ENCODE data around the gene PAAF1.
A peak's percentile ranks its signal among the peaks of the same experiment; 100 is the strongest.

Gene PAAF1, protein sequence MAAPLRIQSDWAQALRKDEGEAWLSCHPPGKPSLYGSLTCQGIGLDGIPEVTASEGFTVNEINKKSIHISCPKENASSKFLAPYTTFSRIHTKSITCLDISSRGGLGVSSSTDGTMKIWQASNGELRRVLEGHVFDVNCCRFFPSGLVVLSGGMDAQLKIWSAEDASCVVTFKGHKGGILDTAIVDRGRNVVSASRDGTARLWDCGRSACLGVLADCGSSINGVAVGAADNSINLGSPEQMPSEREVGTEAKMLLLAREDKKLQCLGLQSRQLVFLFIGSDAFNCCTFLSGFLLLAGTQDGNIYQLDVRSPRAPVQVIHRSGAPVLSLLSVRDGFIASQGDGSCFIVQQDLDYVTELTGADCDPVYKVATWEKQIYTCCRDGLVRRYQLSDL

DNA sequence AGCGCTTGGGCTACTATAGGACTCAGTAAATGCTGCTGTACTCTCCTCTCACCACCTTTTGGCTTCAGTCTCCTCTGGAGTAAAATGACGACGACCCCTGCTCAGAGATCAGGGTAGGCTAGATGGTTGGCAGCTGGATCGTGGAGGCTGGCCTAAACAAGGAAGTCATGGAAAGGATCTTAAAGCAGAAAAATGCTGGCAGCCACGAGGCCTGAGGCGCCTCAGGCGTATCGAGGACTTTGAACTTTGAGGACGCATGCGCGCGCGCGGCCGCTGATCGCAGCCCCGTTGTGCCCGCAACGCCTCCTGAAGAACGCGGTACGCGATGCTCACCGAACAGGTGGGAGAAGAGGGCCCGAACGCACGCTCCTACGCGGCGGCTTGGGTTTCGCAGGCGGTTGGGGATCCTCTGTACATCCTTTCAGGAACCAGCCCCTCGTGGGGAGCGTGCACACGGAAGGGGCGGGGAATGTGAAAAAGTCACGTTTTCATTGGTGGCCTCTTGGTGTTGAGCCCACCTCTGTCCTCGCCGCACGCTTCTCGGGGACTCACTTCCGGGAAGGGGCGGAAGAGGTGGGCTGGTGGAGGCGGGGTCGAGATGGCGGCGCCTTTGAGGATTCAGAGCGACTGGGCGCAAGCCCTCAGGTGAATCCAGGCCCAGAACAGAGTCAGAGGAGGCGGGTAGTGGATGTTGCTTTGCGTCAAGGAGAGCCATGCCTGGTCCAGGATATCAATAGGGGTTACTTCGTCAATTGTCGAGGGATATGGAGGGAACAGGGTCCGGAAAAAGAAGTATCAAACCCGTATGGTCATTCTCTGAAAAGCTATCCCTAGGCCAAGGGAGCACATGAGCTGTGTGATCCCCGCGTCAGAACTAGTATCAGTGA is at the start of gene PAAF1, which contains the start of gene COA4:
TSS of gene PAAF1 (plus strand) at position 576 of the 887 bp plus-strand sequence. CDS start at position 599, 23 bp downstream.
TSS of gene COA4 (minus strand) at position 423 of the 887 bp plus-strand sequence. CDS start 3,468 bp downstream, outside the sequence.
- DNase-seq (ENCODE audit: low read depth in 1 of 2, low spot score in 1 of 2): peak; percentile 78 to 90

DNA sequence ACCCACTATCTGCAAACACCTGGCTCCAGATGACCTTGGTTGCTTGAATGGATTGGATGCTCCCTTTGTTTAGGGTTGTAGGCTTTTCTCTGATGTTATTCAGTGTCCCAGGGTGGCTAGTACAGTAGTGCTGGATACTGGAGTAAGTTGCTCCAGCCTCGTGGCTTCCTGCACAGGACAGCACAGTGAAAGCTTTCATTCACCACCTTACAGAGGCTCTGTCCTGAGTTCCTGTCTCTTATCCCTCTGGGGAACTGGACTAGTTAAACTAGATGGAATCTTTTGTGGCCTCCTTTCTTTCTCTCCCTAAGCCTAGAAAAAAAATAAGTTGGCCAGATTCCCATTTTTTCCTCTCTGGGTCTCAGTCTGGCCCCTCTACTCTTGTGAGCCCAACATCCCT is 46.5 kb upstream of the PAAF1 start:
- no peak for DNase-seq (ENCODE audit: low read depth in 1 of 2, low spot score in 1 of 2)

DNA sequence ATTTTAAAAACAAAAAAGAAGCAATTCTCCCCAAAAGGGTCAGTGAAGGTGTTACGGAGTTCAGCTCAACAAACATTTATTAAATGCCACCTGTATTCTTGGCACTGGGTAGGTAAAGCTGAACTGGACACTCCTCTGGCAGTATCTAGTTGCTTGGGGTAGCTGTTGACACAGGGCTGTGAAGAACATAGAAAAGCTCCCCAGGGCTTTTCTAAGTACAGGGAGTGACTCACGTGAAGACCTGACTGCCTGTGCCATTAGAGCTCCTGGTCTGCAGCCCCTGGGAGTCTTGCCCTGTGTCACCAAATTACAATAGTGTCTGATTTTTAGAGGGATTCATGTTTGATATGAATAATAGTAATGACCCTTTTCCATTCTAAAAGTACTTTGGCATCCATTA is 43.7 kb upstream of the PAAF1 start:
- DNase-seq (ENCODE audit: low read depth in 1 of 2, low spot score in 1 of 2): no peak

DNA sequence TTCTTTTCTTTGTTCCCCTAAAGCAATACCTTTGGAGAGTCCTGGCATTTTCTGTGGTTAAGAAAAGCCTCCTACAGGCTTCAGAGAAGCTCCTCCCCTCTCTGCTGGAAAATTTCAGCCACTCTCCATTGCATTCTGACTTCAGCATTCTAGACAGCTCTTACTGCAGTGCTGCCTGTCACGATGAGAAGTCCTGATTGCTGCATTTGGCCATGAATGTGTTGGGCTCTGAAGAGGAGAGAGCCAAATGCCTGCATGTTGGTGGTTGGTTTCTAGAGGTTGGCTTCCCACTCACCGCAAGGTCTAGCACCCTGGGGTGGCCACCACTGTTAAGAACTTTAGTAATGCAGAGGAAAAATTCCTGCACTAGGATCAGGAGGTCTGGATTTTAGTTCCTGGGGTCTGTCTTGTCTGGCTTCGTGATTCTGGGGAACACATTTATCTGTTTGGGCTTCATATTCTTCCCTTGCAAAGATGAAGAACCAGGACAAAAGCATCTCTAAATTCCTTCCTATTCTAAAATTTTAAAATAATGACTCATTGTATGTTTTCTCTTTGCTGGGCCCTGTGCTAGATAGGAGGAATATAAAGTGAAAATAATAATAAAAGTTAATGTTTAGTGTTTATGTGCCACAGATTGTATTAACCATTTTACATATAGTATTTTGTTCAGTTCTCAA is 38.2 kb upstream of the PAAF1 start:
- no peak for DNase-seq (ENCODE audit: low read depth in 1 of 2, low spot score in 1 of 2)

DNA sequence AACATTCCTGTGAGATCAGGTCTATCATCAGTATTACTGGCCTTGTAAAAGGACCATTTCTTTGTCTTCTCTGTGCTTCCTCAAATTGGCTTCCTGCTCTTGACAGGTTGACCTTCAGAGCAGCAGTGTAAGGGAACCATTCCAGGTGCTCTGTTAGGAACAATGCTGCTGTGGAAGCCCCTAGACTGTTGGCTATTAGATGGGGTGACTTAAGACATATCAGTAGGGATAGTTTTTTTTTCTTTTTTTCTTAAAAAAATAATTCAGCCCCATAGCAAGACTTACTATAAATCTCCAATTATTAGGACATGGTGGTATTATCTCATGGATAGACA is 37.7 kb upstream of the PAAF1 start:
- no peak for DNase-seq (ENCODE audit: low read depth in 1 of 2, low spot score in 1 of 2)

DNA sequence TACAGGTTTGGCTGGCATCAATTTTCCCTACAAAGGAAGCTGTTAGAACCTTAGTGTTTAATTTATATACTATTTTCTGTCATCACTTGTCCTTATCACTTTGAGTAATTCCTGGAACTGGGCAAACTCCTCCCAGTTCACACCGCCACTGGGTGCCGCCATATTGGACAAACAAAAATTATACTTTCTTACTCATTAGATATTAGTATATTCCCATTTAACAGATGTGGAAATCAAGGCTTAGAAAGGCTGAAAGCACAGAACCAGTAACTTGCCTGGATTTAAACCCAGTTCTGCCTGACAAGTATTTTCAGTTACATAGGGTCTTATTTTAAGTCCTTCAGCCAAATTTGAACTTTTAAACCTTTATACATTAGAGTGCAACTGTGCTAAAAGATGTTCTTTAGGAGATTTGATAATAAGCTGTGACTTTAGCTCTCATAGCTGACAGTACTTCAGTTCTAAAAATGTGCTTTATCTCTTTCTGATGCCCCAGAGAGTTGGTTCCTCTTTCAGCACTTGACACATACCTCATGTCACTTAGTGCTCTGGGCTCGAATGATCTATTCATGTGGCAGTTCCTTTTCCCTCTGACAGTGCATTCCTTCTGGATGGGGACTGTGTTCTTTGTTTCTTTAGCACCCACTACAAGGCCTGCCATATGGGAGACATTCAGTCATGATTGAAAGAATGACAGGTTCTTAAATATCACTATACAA is 25.6 kb upstream of the PAAF1 start:
- DNase-seq (ENCODE audit: low read depth in 1 of 2, low spot score in 1 of 2): no peak

DNA sequence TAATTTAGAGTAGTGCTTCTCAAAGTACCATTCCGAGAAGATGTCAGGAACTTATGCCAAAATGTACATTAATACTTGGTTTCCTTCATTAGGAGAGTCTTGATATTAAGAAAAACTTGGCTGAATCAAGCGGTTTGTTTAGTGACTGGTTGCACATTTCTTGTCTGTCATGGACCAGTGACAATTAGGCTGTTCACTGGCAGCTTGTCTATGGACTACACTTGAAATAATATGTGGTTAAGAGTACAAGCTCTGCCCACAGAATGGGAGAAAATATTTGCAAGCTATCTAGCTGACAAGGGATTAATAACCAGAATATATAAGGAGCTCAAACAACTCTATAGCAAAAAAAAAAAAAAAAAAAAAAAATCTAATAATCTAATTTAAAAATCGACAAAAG is 24.8 kb upstream of the PAAF1 start:
- no peak for DNase-seq (ENCODE audit: low read depth in 1 of 2, low spot score in 1 of 2)

DNA sequence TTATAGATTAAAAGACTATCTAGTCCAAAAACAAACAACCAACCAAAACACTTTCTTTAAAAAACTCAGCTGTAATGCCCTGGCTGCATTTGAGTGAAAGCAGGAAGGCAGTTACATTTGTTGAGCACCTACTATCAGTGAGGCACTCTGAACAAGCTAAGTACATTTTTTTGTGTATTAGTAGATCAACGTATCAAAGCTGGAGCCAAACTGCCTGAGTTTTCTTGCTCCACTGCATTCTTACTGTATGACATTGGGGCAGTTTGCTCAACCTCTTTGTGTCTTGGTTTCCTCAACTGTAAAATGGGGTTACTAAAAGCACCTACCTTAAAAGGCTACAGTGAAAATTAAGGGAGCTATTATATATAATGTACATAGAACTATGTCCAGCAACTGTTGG is 22.1 kb upstream of the PAAF1 start:
- DNase-seq (ENCODE audit: low read depth in 1 of 2, low spot score in 1 of 2): no peak

DNA sequence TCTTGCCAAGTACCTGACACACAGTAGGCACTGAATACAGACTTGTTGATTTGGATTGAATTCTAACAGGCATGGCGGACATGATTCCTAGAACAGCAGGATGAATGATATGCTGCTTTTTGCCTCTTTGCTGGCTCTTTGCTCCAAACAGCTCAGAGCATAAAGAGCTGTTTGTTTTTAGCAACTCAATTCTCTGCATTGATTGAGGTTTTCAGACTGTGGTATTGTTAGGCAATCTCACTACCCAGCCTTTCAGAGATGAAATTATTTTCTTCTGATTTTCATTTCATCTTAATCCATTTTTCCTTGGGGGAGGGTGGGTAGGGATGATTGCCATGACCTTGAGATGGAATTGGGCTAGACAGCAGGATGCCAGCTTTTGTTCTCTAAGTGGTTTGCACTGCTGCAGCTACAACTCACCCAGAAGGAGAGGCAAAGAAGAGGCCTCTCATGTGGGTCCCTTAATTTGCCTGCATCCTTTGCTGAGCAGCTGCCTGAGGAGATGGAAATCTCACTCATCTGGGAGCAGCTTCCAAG is 20.7 kb upstream of the PAAF1 start:
- DNase-seq (ENCODE audit: low read depth in 1 of 2, low spot score in 1 of 2): no peak

DNA sequence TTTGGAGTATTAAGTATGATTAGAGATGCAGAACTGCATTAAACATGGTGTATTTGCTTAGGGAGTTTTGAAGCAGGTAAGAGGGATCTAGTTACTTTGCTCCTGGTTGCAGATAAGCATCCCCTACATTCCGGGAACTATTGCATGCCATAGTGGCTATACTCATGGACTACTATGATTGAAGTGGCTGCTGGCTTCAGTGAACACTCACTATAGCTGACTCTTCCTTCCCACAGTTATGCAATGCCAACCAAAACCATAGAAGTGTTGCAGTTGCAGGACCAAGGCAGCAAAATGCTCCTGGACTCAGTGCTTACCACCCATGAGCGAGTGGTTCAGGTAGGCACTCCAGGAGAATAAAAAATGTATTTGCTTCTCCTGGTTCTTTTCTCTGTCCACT is 17.1 kb upstream of the PAAF1 start:
- no peak for DNase-seq (ENCODE audit: low read depth in 1 of 2, low spot score in 1 of 2)

DNA sequence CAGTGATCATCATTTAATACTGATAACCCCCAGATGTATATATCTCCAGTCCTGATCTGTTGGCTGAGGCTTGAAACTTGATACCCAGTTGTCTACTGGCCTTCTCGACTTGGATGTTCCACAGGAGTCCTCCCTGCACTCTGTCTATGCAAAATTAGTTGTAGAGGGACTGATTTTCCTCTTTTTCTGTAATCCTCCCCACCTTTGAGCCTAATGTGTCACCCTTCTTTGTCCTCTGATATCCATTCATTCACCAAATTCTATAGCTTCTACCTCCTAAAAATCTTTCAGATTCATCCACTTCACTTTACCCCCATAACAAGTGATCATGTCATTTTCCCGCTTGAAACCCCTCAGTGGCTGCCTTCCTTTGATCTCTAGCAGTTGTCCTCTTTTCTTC is 16.6 kb upstream of the PAAF1 start:
- no peak for DNase-seq (ENCODE audit: low read depth in 1 of 2, low spot score in 1 of 2)

DNA sequence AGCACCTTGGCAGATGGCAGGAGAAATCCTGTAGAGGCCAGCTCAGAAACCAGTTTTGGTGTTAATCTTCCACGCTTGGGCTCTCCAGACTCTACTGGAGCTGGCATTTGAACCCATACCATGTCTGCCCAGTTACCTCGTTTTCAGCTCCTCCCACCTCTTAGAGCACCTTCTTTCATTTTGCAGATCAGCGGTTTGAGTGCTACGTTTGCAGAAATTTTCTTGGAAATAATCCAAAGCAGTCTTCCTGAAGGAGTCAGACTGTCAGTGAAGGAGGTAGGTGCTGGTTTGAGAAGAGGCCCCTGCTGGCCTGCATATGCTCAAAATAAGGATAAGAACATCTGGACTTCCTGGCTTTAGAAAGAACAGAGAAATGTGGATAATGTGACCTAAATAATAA is 13.8 kb upstream of the PAAF1 start:
- DNase-seq (ENCODE audit: low read depth in 1 of 2, low spot score in 1 of 2): no peak

DNA sequence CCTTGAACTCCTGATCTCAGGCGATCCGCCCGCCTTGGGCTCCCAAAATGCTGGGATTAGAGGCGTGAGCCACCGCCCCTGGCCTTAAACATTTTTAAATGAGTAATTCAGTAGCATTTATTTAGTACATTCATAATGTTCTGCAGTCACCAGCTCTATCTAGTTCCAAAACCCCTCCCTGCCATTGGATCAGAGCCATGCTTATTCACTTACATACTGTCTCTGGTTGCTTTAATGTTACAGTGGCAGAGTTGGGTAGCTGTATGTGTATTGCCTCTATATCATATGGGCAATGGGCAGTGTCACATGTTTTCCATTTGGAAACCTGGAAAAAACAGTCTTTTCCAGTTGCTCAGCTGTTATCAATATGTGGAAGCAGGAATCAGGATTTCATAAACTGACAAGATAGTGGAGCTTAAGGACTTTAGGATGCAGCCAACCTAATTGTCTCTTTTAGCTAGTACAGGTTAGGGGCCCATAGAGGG is 10.7 kb upstream of the PAAF1 start:
- no peak for DNase-seq (ENCODE audit: low read depth in 1 of 2, low spot score in 1 of 2)

DNA sequence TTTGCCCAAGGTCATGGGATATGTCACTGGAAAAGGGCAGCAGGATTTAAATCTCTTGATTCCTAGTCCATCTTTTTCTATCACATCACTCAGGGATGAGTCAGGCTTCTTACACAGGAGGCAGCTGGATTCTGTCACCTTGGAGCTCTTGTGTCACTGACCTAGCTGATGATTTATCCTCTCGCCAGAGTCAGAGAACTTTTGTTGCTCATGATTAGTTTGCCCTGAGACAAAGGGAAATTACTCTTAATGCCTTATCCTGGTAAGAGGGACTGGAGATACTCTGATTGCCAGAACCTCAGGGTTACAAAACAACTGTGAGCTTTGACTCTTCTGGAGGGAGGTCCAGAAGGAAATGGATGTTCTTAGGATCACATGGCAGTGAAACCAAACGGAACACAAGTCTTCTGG is 10.2 kb upstream of the PAAF1 start:
- DNase-seq (ENCODE audit: low read depth in 1 of 2, low spot score in 1 of 2): no peak

DNA sequence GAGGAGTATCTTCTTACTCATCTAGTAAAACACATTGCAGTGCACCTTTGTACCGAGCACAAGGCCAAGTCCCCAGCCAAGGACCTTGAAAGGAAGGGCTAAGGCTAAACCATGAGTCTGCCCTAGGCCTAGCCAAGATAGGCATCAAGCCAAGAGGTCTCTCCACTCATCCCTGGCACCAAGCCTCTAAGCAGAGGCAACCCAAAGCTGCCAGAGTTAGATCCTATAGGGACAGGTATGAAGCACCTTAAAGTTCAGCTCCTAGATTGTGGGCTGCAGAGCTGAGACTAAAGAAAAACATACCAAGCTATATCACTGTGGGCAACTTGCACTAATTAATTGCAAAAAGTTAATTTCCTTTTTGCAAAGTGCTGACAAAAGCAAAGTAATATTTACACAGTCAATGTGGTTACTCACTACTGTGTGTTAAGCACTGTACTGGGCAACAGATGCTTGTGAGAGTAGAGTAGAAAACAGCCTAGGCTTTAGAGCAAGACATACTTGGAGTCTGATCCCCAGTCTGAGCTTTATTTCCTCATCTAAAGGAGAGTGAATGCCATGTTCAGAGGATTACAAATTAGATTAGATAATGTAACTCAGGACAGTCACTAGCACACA is 7.4 kb upstream of the PAAF1 start:
- DNase-seq (ENCODE audit: low read depth in 1 of 2, low spot score in 1 of 2): no peak

DNA sequence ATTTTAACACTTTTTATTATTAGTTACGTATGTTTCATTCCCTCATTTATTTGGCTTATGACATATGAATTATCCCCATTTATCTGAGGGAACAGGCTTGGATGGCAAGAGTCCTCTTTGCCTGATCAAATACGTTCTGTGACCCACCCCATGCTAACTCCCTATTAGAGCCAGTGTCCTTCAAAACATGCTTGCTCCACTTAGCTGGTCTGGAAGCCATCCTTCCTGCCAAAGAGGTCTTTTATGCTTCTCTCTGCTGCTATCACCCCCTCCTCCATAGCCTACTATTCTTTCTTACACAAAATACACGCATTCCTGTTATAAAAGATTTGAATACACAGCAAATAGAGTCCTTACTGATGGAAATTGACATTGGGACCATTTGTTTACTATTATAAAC is 6.5 kb upstream of the PAAF1 start:
- DNase-seq (ENCODE audit: low read depth in 1 of 2, low spot score in 1 of 2): no peak

DNA sequence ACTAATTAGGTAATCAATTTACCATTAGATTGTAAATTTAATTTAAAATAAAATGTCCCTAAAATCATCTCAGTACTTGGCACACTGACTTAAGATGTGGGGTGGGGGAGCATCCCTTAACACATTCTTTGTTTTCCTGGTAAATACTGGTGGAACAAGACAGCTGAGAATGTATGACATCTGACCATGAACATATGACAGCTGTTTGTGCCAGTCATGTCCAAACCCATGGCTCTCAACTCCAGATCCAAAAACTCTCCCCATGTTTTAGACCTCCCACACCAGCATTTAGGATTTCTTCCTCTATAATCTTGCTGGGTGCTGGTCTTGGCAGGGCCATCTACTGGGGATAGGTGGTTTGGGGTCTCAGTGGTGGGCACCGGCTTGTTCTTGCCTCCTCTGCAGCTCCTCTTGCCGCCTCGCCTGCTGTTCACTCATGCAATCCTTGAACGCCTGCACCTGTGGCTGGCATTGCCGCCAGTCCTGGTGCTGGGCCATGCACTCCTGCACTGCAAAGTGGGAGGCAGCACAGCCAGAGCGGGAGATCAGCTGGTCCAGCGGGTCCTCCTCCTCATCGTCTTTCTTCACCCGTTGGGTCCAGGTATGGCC is 3.9 kb upstream of the PAAF1 start:
- DNase-seq (ENCODE audit: low read depth in 1 of 2, low spot score in 1 of 2): no peak

DNA sequence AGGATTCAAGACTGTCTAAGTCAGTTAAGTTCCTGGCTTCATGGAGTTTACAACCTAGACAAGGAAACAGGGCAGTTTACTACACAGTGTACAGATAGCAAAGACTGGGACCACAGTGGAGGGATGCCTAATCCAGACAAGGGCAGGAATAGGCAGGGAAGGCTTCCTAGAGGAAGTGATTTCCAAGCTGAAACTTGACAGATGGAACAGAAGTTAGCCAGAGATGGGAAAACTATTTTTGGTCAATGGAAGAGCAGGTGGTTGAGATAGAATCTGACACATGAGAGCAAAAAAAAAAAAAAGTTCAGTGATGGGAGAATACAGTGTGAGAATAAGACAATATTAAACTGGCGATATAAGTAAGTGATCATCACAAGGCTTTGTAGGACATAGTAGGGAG is 1.4 kb upstream of the PAAF1 start:
- no peak for DNase-seq (ENCODE audit: low read depth in 1 of 2, low spot score in 1 of 2)

DNA sequence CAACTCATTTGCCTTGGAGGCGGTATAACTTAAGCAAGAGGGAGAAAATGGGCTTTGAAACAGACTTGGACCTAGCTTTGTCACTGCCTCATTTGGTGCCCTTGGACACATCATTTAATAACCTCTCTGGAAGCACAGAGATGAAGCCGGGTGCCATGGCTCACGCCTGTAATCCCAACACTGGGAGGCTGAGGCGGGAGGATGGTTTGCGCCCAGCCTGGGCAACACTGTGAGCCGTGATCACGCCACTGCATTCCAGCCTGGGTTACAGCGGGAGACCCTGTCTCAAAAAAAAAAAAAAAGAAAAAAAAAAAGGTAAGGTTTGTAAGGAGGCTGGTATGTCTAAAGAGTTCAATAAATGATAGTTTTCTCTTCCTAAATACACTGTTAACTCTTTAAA is 959 bp upstream of the PAAF1 start:
- no peak for DNase-seq (ENCODE audit: low read depth in 1 of 2, low spot score in 1 of 2)

DNA sequence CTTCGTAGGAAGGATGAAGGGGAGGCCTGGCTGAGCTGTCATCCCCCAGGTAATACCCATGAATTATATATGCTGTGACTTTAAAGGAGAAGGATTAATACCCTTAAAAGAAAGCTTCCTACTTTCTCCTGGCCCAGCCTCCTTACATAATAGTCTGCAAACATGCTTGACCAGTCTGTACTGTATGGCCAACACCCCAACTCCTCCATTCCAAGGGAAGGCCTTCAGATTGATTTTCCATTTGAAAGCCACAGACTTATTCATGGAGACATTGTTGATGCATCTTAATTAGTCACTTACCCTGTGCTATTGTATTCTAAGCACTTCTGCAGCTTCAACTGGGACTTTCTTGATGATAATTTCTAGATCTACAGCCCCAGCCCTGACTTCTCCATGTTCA is 2.0 kb downstream of the PAAF1 start:
- no peak for DNase-seq (ENCODE audit: low read depth in 1 of 2, low spot score in 1 of 2)
